ENCODE measurements around the gene F10. TPM values are rescaled to one million over a fixed set of nuclear protein-coding genes. Genes with fewer than 3 reads are reported as not detected.

The F10 gene
- total RNA-seq, 4 donors from 2014 or later = 7.3 to 33.0 (median 20.7) TPM

DNA sequence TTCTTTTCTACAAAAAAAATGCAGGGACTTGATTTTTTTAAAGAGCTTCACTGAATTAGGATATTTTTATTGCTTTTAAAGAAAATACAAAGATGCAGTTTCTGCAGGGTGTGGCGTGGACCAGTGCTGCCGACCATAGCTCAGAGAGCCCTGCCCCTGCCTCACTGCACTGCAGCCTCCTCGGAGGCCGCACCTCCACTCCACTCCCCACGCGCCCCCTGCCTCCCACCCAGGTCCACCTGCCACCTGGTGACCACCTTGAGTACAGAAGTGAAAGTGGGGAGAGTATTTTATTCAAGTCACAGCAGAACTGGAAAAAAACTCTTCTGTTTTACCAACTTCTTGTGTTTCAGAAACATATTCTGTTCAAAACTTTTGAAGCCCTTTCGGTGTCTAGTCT is 24.9 kb upstream of the F10 start:
- TF ChIP-seq, protein P1, sequence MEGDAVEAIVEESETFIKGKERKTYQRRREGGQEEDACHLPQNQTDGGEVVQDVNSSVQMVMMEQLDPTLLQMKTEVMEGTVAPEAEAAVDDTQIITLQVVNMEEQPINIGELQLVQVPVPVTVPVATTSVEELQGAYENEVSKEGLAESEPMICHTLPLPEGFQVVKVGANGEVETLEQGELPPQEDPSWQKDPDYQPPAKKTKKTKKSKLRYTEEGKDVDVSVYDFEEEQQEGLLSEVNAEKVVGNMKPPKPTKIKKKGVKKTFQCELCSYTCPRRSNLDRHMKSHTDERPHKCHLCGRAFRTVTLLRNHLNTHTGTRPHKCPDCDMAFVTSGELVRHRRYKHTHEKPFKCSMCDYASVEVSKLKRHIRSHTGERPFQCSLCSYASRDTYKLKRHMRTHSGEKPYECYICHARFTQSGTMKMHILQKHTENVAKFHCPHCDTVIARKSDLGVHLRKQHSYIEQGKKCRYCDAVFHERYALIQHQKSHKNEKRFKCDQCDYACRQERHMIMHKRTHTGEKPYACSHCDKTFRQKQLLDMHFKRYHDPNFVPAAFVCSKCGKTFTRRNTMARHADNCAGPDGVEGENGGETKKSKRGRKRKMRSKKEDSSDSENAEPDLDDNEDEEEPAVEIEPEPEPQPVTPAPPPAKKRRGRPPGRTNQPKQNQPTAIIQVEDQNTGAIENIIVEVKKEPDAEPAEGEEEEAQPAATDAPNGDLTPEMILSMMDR (IDR thresholded peaks at IDR 0.05; ENCODE audit: low read depth) = no peak

DNA sequence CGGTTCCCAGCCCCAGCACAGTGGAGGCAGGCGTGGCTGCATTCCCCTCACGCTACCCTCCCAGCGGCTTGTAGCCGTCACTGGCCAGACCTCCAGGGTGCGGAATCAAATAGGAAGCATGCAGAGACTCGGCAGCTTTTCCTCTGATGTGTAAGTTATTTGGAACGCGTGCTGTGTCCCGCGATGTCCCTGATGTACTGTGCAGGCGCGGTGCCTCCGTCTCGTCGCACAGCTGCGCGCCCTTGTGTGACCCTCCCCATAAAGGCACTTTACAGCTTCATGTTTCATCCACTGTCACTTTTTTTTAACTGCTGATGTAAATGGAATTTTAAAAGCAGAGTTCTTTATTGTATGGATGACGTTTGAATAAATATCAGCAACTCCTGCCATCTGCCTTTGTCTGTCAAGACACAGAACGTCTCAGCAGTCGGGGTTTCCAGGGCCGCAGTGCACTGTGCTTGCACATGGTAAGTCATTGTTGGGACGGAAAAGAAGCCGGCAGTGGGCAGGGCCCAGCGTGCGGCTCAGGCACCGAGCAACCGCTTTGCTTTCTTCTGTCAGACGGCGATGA is 24.4 kb upstream of the F10 start:
- TF ChIP-seq, protein P1 (IDR thresholded peaks at IDR 0.05; ENCODE audit: low read depth) = no peak

DNA sequence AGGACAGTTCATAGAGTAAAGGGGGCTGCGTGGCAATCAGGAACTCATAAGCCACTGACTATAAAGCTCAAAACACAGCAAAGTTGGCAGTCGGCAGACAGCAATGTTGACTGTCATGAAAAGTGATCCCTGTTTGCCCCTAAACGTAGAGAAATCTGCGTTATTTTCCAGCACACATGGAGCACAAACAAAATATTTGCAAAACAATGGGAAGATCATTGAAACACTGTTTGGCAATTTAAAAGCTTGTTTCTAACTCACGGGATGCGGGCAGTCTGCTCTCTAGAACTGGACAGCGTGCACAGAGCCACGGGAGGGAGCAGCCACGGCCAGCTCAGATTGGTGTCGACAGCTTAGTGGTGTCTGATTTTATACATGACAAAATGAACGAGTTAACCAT is 23.5 kb upstream of the F10 start:
- TF ChIP-seq, protein P1 (IDR thresholded peaks at IDR 0.05; ENCODE audit: low read depth) = no peak

DNA sequence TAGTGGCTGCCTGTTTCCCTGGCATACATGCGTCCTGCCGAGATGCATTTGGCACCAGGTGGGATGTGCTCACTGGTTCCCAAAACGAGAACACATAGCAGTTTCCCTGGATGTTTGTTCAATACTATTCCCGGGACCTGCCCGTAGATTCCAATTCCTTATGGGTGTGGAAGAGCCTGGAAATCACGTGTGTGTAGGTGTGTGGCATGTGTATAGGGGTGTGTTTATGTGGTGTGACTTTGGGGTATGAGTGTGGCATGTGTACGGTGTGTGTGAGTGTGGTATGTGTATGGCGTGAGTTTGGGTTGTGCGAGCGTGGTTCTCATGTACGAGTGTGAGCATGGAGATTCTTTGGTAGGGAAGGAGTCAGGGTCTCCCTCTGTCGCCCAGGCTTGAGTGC is 19.9 kb upstream of the F10 start:
- TF ChIP-seq, protein P1 (IDR thresholded peaks at IDR 0.05; ENCODE audit: low read depth) = no peak

DNA sequence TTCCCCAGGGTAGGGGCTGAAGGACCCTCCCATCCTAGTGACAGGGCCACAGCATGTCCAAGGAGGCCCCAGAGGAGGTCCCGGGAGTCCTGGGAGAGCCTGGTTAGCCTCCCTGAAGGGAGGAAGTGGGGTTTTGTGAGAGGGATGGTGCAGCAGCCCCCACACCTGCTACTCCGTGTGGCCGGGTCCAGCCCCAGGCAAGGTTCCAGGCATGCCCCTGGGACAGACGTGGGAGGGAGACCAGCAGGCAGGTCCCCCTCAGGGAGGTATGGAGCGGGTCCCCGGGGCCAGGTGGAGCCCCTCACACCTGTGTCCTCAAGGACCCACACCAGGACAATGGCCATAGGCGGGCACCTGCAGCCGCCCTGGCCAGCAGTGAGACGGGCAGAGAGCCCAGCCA is 19.0 kb upstream of the F10 start:
- TF ChIP-seq, protein P1 (IDR thresholded peaks at IDR 0.05; ENCODE audit: low read depth) = no peak

DNA sequence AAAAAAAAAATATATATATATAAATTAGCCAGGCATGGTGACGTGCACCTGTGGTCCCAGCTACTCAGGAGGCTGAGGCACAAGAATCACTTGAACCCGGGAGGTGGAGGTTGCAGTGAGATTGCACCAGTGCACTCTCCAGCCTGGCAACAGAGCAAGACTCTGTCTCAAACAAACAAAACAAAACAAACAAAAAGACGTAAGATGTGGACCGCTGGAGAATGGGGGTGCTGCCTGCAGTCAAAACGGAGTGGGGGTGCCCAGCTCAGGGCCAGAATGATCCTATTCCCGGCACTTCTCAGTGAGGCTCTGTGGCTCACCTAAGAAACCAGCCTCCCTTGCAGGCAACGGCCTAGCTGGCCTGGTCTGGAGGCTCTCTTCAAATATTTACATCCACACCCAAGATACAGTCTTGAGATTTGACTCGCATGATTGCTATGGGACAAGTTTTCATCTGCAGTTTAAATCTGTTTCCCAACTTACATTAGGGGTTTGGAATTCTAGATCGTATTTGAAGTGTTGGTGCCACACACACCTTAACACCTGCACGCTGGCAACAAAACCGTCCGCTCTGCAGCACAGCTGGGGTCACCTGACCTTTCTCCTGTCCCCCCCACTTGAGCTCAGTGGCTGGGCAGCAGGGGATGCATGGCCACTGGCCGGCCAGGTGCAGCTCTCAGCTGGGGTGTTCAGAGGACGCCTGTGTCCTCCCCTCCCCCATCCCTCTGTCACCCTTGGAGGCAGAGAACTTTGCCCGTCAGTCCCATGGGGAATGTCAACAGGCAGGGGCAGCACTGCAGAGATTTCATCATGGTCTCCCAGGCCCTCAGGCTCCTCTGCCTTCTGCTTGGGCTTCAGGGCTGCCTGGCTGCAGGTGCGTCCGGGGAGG is 17.3 kb upstream of the F10 start, which contains the start of gene F7:
Gene F7, plus strand, starts transcription at position 760 of the 889 bp plus-strand sequence. Its CDS starts 51 bp downstream, at position 811.
- TF ChIP-seq, protein P1 (IDR thresholded peaks at IDR 0.05; ENCODE audit: low read depth) = no peak

DNA sequence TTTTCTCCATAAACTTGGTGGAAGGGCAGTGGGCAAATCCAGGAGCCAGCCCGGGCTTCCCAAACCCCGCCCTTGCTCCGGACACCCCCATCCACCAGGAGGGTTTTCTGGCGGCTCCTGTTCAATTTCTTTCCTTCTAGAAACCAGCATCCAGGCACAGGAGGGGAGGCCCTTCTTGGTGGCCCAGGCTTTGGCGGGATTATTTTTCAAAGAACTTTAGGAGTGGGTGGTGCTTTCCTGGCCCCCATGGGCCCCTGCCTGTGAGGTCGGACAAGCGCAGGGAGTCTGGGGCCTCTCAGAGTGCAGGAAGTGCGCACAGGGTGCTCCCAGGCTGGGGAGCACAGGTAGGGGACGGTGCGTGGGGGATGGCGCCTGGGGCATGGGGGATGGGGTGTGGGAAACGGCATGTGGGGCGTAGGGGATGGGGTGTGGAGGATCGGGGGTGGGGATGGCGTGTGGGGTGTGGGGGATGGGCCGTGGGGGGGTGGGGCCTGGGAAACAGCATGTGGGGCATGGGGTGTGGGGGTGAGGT is 16.6 kb upstream of the F10 start:
- TF ChIP-seq, protein P1 (IDR thresholded peaks at IDR 0.05; ENCODE audit: low read depth) = no peak

Data from subcutaneous adipose tissue (tissue), 4 donors.